ENCODE data around the gene BICRA. TPM values are rescaled to one million over a fixed set of nuclear protein-coding genes. Genes with fewer than 3 reads are reported as not detected.

BICRA gene
- total and polyA plus RNA-seq, 9 of the 15 experiments (the other 6 are each of a cell fraction or from before 2014, with no cell fraction given) = 0.01 to 8.8 (median 1.2) TPM

GRCh38 chr19:47641891-47642485 lies 33.1 kb downstream of the BICRA start:
- in situ Hi-C loops (cut with MboI) (no loop called here), intact Hi-C loops (cut with micrococcal nuclease) (no loop called here)
- Histone ChIP-seq H3K9ac (ENCODE audit: insufficient read depth in 1 of 2, low read depth in 2 of 2, low read length in 2 of 2) (no peak overlapping the region), H3K9me3 (replicated peaks; ENCODE audit: control insufficient read depth, insufficient read depth, low read depth, low read length) (no peaks in the 10 kb centered on the region), H3K4me3 (no peak overlapping the region), H2AFZ (ENCODE audit: low read depth, low read length) (no peak overlapping the region), H3K4me1 (replicated peaks in 1 of 2; ENCODE audit: control insufficient read depth in 2 of 2, insufficient read depth in 2 of 2, low read length in 2 of 2) (peaks cover 3 to 4% of the 10 kb centered on the region in 2 experiments; a peak in 3 of 5 replicates), H3K36me3 (ENCODE audit: control insufficient read depth, insufficient read depth, low read length) (peaks cover 7% of the 10 kb centered on the region; the same call in 2 of the 3 replicates), H4K20me1 (replicated peaks; ENCODE audit: control insufficient read depth, insufficient read depth, low read length) (peaks cover 6% of the 10 kb centered on the region; the same call in 1 of the 2 replicates), H3K79me2 (ENCODE audit: control insufficient read depth, insufficient read depth, low read length) (peaks cover 5% of the 10 kb centered on the region), H3K9me1 (ENCODE audit: control insufficient read depth, insufficient read depth, low read length) (no peaks in the 10 kb centered on the region), H3K27me3 (ENCODE audit: control insufficient read depth in 2 of 2, insufficient read depth in 2 of 2, low read length in 2 of 2) (no peaks in the 10 kb centered on the region), H3K27ac (ENCODE audit: extremely low read depth, low read depth, low read length) (no peak overlapping the region), H3K4me2 (ENCODE audit: insufficient read depth, low read length) (no peak overlapping the region)
- no peak for FAIRE-seq
- POLR2A ChIA-PET = interaction anchor here (0.9 kb wide), 1 partner anchor 10 kb away, joined by 4 read pairs; no protein-coding TSS in a partner anchor
- WGBS (ENCODE audit: insufficient coverage, low coverage, missing lambda C conversion rate) = 72% methylated on average over 5 of the region's 5 CpGs
- CTCF ChIA-PET (ENCODE audit: low intra/inter-chr PET ratio) = no interaction called here
- BruUV-seq (replicated peaks) = no TSS peak
- DNase-seq (ENCODE audit: extremely low read depth in 1 of 4, low spot score in 3 of 4) = no peak
- TF ChIP-seq ZNF583 (CRISPR knock-in tag; IDR thresholded peaks at IDR 0.05) (no peak), PHB2 (IDR thresholded peaks at IDR 0.05; ENCODE audit: low read depth) (no peak), NFIC (IDR thresholded peaks at IDR 0.05) (peak; percentile 29; the same call in 1 of the 2 replicates), FOXJ3 (CRISPR knock-in tag; IDR thresholded peaks at IDR 0.05) (no peak), CREB1 (IDR thresholded peaks at IDR 0.05) (no peak), CREB1 (CRISPR knock-in tag; IDR thresholded peaks at IDR 0.05) (no peak), ZBTB26 (CRISPR knock-in tag; IDR thresholded peaks at IDR 0.05) (no peak), ZBTB1 (CRISPR knock-in tag; IDR thresholded peaks at IDR 0.05; ENCODE audit: borderline replicate concordance, low read depth) (no peak), GABPA (tag; conservative IDR thresholded peaks at IDR 0.05; ENCODE audit: low read depth) (no peak), ZNF740 (CRISPR knock-in tag; IDR thresholded peaks at IDR 0.05) (no peak), ZNF740 (tag; IDR thresholded peaks at IDR 0.05) (no peak)
- no peak for ATAC-seq

Data from K562 (cell line).